Brain microvascular endothelial cell (primary cell): ENCODE results near the gene KRT9.
A peak's percentile ranks its signal among the peaks of the same experiment; 100 is the strongest.

Experiments
- DNase-seq: peaks from one replicate; pipeline ENCODE4 v3.0.0-alpha.2; 2020
- H3K27ac ChIP-seq: fragments of 250-450 bp; sonication (Bioruptor Pico); 2 replicates; pipeline ENCODE4 v1.5.1; 2020; ENCODE audit warnings: mild to moderate bottlenecking, moderate library complexity
- H3K27me3 ChIP-seq: fragments of 250-450 bp; sonication (Bioruptor Pico); replicated peaks from 2 replicates; pipeline ENCODE4 v1.5.1; 2020; ENCODE audit warnings: mild to moderate bottlenecking
- H3K36me3 ChIP-seq: fragments of 250-450 bp; sonication (Bioruptor Pico); replicated peaks from 2 replicates; pipeline ENCODE4 v1.5.1; 2020; ENCODE audit warnings: mild to moderate bottlenecking
- H3K4me3 ChIP-seq: 2 replicates; pipeline ENCODE4 v1.5.1; 2011; ENCODE audit warnings: low read depth, mild to moderate bottlenecking, control low read depth, low read length, moderate library complexity
- in situ Hi-C: cut with HindIII; loops from 2 replicates; pipeline ENCODE4 v1.10.0; 2017; ENCODE audit warnings: low sequenced_read_pairs, low pct_ligation_motif_present
- TF ChIP-seq, protein P1 (sequence below): IDR thresholded peaks from 2 replicates; pipeline ENCODE4 v1.5.1; 2011; ENCODE audit warnings: low read depth, mild to moderate bottlenecking, moderate library complexity, low read length, control low read depth, inconsistent platforms; ENCODE audit errors: missing control alignments

The KRT9 gene

DNA sequence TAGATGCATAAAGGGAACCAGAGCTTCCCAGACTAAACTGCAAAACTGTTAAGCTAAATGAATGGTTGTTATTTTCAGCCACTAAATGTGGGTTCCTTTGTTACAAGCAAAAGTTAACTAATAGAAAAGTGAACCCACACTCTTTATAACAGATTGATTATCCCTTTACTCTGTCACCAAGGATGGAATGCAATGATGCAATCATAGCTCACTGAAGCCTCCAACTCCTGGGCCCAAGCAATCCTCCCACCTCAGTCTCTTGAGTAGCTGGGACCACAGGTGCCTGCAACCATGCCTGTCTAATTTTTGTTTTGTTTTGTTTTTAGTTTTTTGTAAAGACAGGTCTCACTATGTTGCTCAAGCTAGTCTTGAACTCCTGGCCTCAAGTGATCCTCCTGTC, 6.5 kb downstream of the KRT9 start:
- TF ChIP-seq, protein P1, sequence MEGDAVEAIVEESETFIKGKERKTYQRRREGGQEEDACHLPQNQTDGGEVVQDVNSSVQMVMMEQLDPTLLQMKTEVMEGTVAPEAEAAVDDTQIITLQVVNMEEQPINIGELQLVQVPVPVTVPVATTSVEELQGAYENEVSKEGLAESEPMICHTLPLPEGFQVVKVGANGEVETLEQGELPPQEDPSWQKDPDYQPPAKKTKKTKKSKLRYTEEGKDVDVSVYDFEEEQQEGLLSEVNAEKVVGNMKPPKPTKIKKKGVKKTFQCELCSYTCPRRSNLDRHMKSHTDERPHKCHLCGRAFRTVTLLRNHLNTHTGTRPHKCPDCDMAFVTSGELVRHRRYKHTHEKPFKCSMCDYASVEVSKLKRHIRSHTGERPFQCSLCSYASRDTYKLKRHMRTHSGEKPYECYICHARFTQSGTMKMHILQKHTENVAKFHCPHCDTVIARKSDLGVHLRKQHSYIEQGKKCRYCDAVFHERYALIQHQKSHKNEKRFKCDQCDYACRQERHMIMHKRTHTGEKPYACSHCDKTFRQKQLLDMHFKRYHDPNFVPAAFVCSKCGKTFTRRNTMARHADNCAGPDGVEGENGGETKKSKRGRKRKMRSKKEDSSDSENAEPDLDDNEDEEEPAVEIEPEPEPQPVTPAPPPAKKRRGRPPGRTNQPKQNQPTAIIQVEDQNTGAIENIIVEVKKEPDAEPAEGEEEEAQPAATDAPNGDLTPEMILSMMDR, result no peak
- in situ Hi-C loops, result no loop called here
- Histone ChIP-seq H3K4me3 (no peak overlapping the region), H3K36me3 (no peaks in the 10 kb centered on the region), H3K27me3 (peaks cover 10% of the 10 kb centered on the region), H3K27ac (no peak overlapping the region)
- DNase-seq, result no peak

GRCh38 chr17:41563607-41564170, 8.2 kb downstream of the KRT9 start:
- Histone ChIP-seq H3K27ac (no peak overlapping the region), H3K36me3 (no peaks in the 10 kb centered on the region), H3K27me3 (peaks cover 7% of the 10 kb centered on the region), H3K4me3 (no peak overlapping the region)
- TF ChIP-seq, protein P1, result no peak
- in situ Hi-C loops, result no loop called here
- DNase-seq, result no peak

DNA sequence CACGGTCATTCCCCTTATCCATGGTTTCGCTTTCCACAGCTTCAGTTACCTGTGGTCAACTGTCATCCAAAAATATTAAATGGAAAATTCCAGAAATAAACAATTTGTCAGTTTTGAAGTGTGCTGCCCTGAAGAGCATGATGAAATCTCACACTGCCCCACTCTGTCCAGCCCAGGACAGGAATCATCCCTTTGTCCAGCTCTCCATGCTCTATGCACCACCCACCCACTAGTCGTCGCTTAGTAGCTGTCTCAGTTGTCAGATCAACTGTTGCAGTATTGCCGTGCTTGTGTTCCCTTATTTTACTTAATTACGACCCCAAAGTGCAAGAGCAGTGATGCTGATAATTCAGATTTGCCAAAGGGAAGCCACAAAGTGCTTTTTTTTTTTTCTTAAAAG, 10.3 kb downstream of the KRT9 start:
- peaks cover 7% of the 10 kb centered on the region for H3K27me3 ChIP-seq
- DNase-seq, result no peak
- H3K27ac ChIP-seq, result no peak overlapping the region
- TF ChIP-seq, protein P1, result no peak
- no peak overlapping the region for H3K4me3 ChIP-seq
- no peaks in the 10 kb centered on the region for H3K36me3 ChIP-seq
- in situ Hi-C loops, result no loop called here

DNA sequence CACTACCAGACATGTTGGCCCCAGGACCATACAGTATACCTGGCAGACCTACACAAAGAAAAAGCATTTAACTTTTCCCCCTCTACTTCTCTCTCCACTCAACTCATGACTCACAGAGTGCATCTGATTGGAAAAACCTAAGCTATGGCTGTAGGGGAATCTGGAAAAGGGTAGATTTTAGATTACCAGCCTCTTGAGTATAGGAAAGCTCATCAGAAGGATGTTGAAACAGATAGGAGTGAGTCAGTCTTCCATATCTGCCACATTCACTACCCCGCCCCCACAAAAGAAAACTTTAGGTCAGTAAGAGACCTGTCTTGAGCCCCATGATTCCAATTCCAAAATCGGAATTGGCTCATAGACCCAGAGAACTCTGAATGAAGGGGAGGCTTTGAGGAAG, 12.3 kb downstream of the KRT9 start:
- in situ Hi-C loops, result no loop called here
- no peaks in the 10 kb centered on the region for H3K36me3 ChIP-seq
- H3K4me3 ChIP-seq, result no peak overlapping the region
- H3K27me3 ChIP-seq, result peaks cover 6% of the 10 kb centered on the region
- TF ChIP-seq, protein P1, result no peak
- H3K27ac ChIP-seq, result no peak overlapping the region
- DNase-seq, result peak; percentile 16

GRCh38 chr17:41556931-41557330, 14.9 kb downstream of the KRT9 start:
- no peak overlapping the region for H3K4me3 ChIP-seq
- no peak for DNase-seq
- in situ Hi-C loops, result no loop called here
- no peaks in the 10 kb centered on the region for H3K36me3 ChIP-seq
- no peak overlapping the region for H3K27ac ChIP-seq
- H3K27me3 ChIP-seq, result peaks cover 1% of the 10 kb centered on the region
- TF ChIP-seq, protein P1, result no peak

GRCh38 chr17:41556306-41556705, 15.6 kb downstream of the KRT9 start:
- peaks cover 1% of the 10 kb centered on the region for H3K27me3 ChIP-seq
- H3K4me3 ChIP-seq, result no peak overlapping the region
- in situ Hi-C loops, result no loop called here
- TF ChIP-seq, protein P1, result no peak
- H3K27ac ChIP-seq, result no peak overlapping the region
- no peaks in the 10 kb centered on the region for H3K36me3 ChIP-seq
- no peak for DNase-seq
